HepG2 (cell line): ENCODE measurements around the gene NDUFS5. TPM values are rescaled to one million over a fixed set of nuclear protein-coding genes. Genes with fewer than 3 reads are reported as not detected.

ENCODE experiments used
- ATAC-seq: fragments of 200-7000 bp; cut with Tn5 transposase; 3 replicates; pipeline ENCODE4 v1.9.1; 2020; ENCODE audit warnings: mild to moderate bottlenecking, moderate library complexity
- BruUV-seq: library from RNA; stranded (reverse); fragments of 400-500 nt; replicated peaks from 2 replicates; lab custom pipeline; 2021; lab: Mats Ljungman, UMichigan
- CTCF ChIA-PET: fragments of 300-600 bp; formaldehyde crosslinking; extraction: SDS; loops from one replicate; lab custom pipeline; 2021; ENCODE audit warnings: low total read pairs, inconsistent platforms, low intra/inter-chr PET ratio; lab: Yijun Ruan, JAX
- POLR2A ChIA-PET: fragments of 350-600 bp; sonication (Branson Sonifier 250); formaldehyde crosslinking; loops from one replicate; lab custom pipeline; 2020; ENCODE audit warnings: antibody characterized with exemption, inconsistent platforms; lab: Yijun Ruan, JAX
- DNase-seq: peaks from one replicate; pipeline ENCODE4 v3.0.0-alpha.2; 2015; ENCODE audit warnings: low spot score
- FAIRE-seq: peaks from 3 replicates; lab custom pipeline; 2011; peaks lifted over from hg19 to GRCh38; lab: Jason Lieb, UNC
- H2AFZ ChIP-seq: one replicate; pipeline ENCODE4 v1.6.1; 2011; ENCODE audit warnings: low read length, inconsistent platforms
- H3K27ac ChIP-seq: fragments of 300-600 bp; 3 replicates; pipeline ENCODE4 v1.8.0; 2011; ENCODE audit warnings: mixed run types, mild to moderate bottlenecking, mixed read lengths, low read length, inconsistent platforms; ENCODE audit not compliant: insufficient read depth; ENCODE audit errors: extremely low read length
- H3K27me3 ChIP-seq, 2 experiments: fragments of 200-600 bp in 1 of 2; 2 replicates in 1 of 2; 3 replicates in 1 of 2; pipeline versions ENCODE4 v1.6.0 to v1.8.0; 2011; ENCODE audit warnings: low read length in 2 of 2, mild to moderate bottlenecking in 2 of 2, moderate library complexity in 2 of 2, inconsistent platforms in 1 of 2; ENCODE audit not compliant: insufficient read depth in 2 of 2, control insufficient read depth in 1 of 2
- H3K36me3 ChIP-seq, 2 experiments: fragments of 200-600 bp in 1 of 2; replicated peaks in 1 of 2; 2 replicates in 1 of 2; 3 replicates in 1 of 2; pipeline versions ENCODE4 v1.5.1 to v1.8.0; 2011; ENCODE audit warnings: low read length in 2 of 2, inconsistent platforms in 1 of 2; ENCODE audit not compliant: insufficient read depth in 2 of 2, control insufficient read depth in 1 of 2
- H3K4me1 ChIP-seq: 2 replicates; pipeline ENCODE4 v1.5.1; 2012; ENCODE audit warnings: low read length, inconsistent platforms; ENCODE audit not compliant: insufficient read depth
- H3K4me2 ChIP-seq: 2 replicates; pipeline ENCODE4 v1.6.0; 2011; ENCODE audit warnings: low read depth, low read length, inconsistent platforms
- H3K4me3 ChIP-seq, 3 experiments: fragments of 200-600 bp in 1 of 3; sonication (generic), shearing (Covaris generic) in 1 of 3; replicated peaks in 1 of 3; 2 replicates each; pipeline ENCODE4 v1.5.1; 2011 to 2016; ENCODE audit warnings: low read length in 3 of 3, inconsistent platforms in 2 of 3, low read depth in 2 of 3, mild to moderate bottlenecking in 2 of 3, control low read depth in 1 of 3, mixed read lengths in 1 of 3; ENCODE audit not compliant: insufficient read depth in 1 of 3
- H3K79me2 ChIP-seq: one replicate; pipeline ENCODE4 v1.6.1; 2011; ENCODE audit warnings: low read length, inconsistent platforms; ENCODE audit not compliant: insufficient read depth
- H3K9ac ChIP-seq: 2 replicates; pipeline ENCODE4 v1.6.0; 2011; ENCODE audit warnings: mild to moderate bottlenecking, low read depth, low read length, inconsistent platforms; ENCODE audit not compliant: insufficient read depth
- H3K9me3 ChIP-seq: 2 replicates; pipeline ENCODE4 v1.5.1; 2012; ENCODE audit warnings: mild to moderate bottlenecking, low read length
- H4K20me1 ChIP-seq: 2 replicates; pipeline ENCODE4 v1.6.0; 2011; ENCODE audit warnings: inconsistent platforms, mild to moderate bottlenecking, low read length, moderate library complexity; ENCODE audit not compliant: insufficient read depth
- FOXK1 ChIP-seq: sonication (generic); formaldehyde crosslinking; IDR thresholded peaks from 2 replicates; pipeline ENCODE4 v1.4.0; 2020; ENCODE audit warnings: low read depth, missing genetic modification reagents, borderline replicate concordance
- LCORL ChIP-seq, 2 experiments: fragments of 450-650 bp in 1 of 2; sonication (generic) in 1 of 2; formaldehyde crosslinking in 1 of 2; IDR thresholded peaks; 2 replicates each; pipeline versions ENCODE4 v1.5.0 to v1.6.1; 2017 to 2020; ENCODE audit warnings: antibody characterized with exemption in 1 of 2, missing genetic modification reagents in 1 of 2
- NR2F2 ChIP-seq: IDR thresholded peaks from 2 replicates; pipeline ENCODE4 v1.6.1; 2012; ENCODE audit warnings: low read depth, inconsistent platforms, borderline replicate concordance
- PHF8 ChIP-seq: sonication (generic); formaldehyde crosslinking; IDR thresholded peaks from 2 replicates; pipeline ENCODE4 v1.5.0; 2020; ENCODE audit warnings: missing genetic modification reagents
- RARA ChIP-seq: IDR thresholded peaks from 2 replicates; pipeline ENCODE4 v1.6.1; 2016; ENCODE audit warnings: missing genetic modification reagents, missing compliant biosample characterization
- TARDBP ChIP-seq: sonication (generic); formaldehyde crosslinking; IDR thresholded peaks from 2 replicates; pipeline ENCODE4 v1.8.0; 2022; ENCODE audit warnings: mild to moderate bottlenecking, missing genetic modification reagents
- ZBTB10 ChIP-seq: sonication (generic); formaldehyde crosslinking; IDR thresholded peaks from 2 replicates; pipeline ENCODE4 v1.4.0; 2020; ENCODE audit warnings: missing genetic modification reagents, borderline replicate concordance
- ZMYM3 ChIP-seq: sonication (generic); formaldehyde crosslinking; IDR thresholded peaks from 2 replicates; pipeline ENCODE4 v1.5.1; 2020; ENCODE audit warnings: mild to moderate bottlenecking, missing genetic modification reagents
- ZNF674 ChIP-seq: sonication (generic); formaldehyde crosslinking; IDR thresholded peaks from 2 replicates; pipeline ENCODE4 v1.5.0; 2020; ENCODE audit warnings: low read depth, mild to moderate bottlenecking, missing genetic modification reagents
- ZSCAN25 ChIP-seq: sonication (generic); formaldehyde crosslinking; IDR thresholded peaks from 2 replicates; pipeline ENCODE4 v1.8.0; 2022; ENCODE audit warnings: mild to moderate bottlenecking, missing genetic modification reagents
- ZSCAN5A ChIP-seq: sonication (generic); formaldehyde crosslinking; IDR thresholded peaks from 2 replicates; pipeline ENCODE4 v1.8.0; 2022; ENCODE audit warnings: mild to moderate bottlenecking, missing genetic modification reagents, borderline replicate concordance
- WGBS: methylation state at CpG from one replicate; pipeline ENCODE4 v1.1.6; 2017; ENCODE audit warnings: low lambda C conversion rate; 5-methylcytosine and 5-hydroxymethylcytosine counted together
- in situ Hi-C: cut with HindIII; loops from 2 replicates; pipeline ENCODE4 v1.10.0; 2017; ENCODE audit warnings: low pct_unique_long_range_greater_than_20kb; ENCODE audit not compliant: extremely low pct_ligation_motif_present
- intact Hi-C: fragments of 100-400 bp; cut with micrococcal nuclease; formaldehyde crosslinking; loops from one replicate; pipeline ENCODE4 v1.10.0; 2022; ENCODE audit not compliant: unreplicated experiment
- polyA plus RNA-seq, 8 experiments: library from polyadenylated mRNA; depleted of rRNA in 3 of 8; stranded (reverse) in 7 of 8; unstranded in 1 of 8; fragments of >200 nt; fragmentation: Illumina TruSeq in 4 of 8; extraction: Trizol in 4 of 8; gene quantifications; 2 replicates each; pipeline versions ENCODE4 v1.2.1 to v1.2.3, GENCODE V29; 2011 to 2016; ENCODE audit warnings: low read depth in 4 of 8, missing spikeins in 1 of 8, mixed read lengths in 1 of 8; ENCODE audit not compliant: insufficient read depth in 1 of 8
- total RNA-seq, 5 experiments: library from RNA; depleted of rRNA; stranded (reverse); fragments of >200 nt; fragmentation: Illumina TruSeq; extraction: Trizol; gene quantifications; 2 replicates each; pipeline ENCODE4 v1.2.3, GENCODE V29; 2016; ENCODE audit warnings: low read depth in 1 of 5
- TF ChIP-seq, protein P1 (sequence below): sonication (generic); formaldehyde crosslinking; IDR thresholded peaks from 2 replicates; pipeline ENCODE4 v1.5.1; 2020; ENCODE audit warnings: mild to moderate bottlenecking, moderate library complexity, missing genetic modification reagents
- TF ChIP-seq, protein P2 (sequence below): sonication (generic); formaldehyde crosslinking; IDR thresholded peaks from 2 replicates; pipeline ENCODE4 v1.8.1; 2023; ENCODE audit warnings: mild to moderate bottlenecking, moderate library complexity, missing genetic modification reagents
- TF ChIP-seq, protein P3 (sequence below): sonication (generic); formaldehyde crosslinking; IDR thresholded peaks from 2 replicates; pipeline ENCODE4 v1.4.0; 2020; ENCODE audit warnings: mild to moderate bottlenecking, missing genetic modification reagents

The NDUFS5 gene
- total and polyA plus RNA-seq, 2 of the 13 experiments (the other 11 are each of a cell fraction or from before 2014, with no cell fraction given), result 263 to 466 TPM

DNA sequence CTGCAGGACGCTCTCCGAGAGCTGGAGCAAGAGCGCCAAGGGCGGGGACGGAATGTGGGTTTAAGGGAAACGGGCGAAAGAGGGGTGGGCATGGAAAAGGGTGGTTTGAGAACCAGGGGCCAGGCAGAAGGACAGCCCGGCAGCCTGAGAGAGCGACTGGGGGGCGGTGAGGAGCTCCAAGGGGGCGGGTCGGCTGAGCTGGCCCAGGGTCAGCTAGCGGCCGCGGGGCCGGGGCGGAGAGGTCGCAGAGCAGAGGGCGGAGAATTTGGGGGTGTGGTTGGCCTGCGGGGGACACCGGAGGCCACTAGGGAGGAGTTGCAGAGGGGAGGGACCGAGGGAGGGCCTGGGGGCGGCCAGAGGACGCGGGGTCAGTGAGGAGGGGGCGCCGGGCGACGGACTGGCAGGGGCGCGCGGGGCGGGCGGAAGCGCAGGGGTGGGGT, 54.7 kb downstream of the NDUFS5 start:
- H3K4me1 ChIP-seq, result peaks cover 29% of the 10 kb centered on the region
- no peak for DNase-seq
- no peaks in the 10 kb centered on the region for H4K20me1 ChIP-seq
- no peaks in the 10 kb centered on the region for H3K9me3 ChIP-seq
- in situ Hi-C loops, result loop anchor here (25.0 kb wide), 1 partner anchor 456 kb away; no protein-coding TSS in a partner anchor
- ChIA-PET CTCF (no interaction called here), POLR2A (interaction anchor here (1.1 kb wide), 1 partner anchor 56 kb away, joined by 3 read pairs; no protein-coding TSS in a partner anchor)
- H3K4me3 ChIP-seq, result peak overlapping the region; percentile 63 to 74 (median 72)
- peak overlapping the region; percentile 81 for H3K4me2 ChIP-seq
- H3K9ac ChIP-seq, result peak overlapping the region; percentile 15; the same call in 1 of the 2 replicates
- no peaks in the 10 kb centered on the region for H3K36me3 ChIP-seq
- no peak overlapping the region for H2AFZ ChIP-seq
- under 1% methylated on average over 18 of the region's 35 CpGs for WGBS
- intact Hi-C loops, result no loop called here
- no peak overlapping the region for H3K27ac ChIP-seq
- H3K27me3 ChIP-seq, result peaks cover 0 to 19% of the 10 kb centered on the region in 2 experiments
- H3K79me2 ChIP-seq, result no peaks in the 10 kb centered on the region
- ATAC-seq, result peak; percentile 17
- no peak for FAIRE-seq
- BruUV-seq, result no TSS peak
- TF ChIP-seq RARA (CRISPR knock-in tag) (peak; percentile 23; the same call in 1 of the 2 replicates), ZSCAN5A (no peak), NR2F2 (0 out of 2 replicates have a peak, but pooled peaks have one; percentile 20), ZMYM3 (CRISPR knock-in tag) (peak; percentile 5; the same call in 1 of the 2 replicates), PHF8 (no peak), ZSCAN25 (peak; percentile 35; the same call in 1 of the 2 replicates), FOXK1 (CRISPR knock-in tag) (no peak), TARDBP (CRISPR knock-in tag) (0 out of 2 replicates have a peak, but pooled peaks have one; percentile 27), LCORL (IDR thresholded peaks at IDR 0.05) (no peak), LCORL (CRISPR knock-in tag; IDR thresholded peaks at IDR 0.05) (0 out of 2 replicates have a peak, but pooled peaks have one; percentile 34), ZBTB10 (peak; percentile 32; the same call in 1 of the 2 replicates), ZNF674 (CRISPR knock-in tag) (no peak)
- TF ChIP-seq, protein P1, sequence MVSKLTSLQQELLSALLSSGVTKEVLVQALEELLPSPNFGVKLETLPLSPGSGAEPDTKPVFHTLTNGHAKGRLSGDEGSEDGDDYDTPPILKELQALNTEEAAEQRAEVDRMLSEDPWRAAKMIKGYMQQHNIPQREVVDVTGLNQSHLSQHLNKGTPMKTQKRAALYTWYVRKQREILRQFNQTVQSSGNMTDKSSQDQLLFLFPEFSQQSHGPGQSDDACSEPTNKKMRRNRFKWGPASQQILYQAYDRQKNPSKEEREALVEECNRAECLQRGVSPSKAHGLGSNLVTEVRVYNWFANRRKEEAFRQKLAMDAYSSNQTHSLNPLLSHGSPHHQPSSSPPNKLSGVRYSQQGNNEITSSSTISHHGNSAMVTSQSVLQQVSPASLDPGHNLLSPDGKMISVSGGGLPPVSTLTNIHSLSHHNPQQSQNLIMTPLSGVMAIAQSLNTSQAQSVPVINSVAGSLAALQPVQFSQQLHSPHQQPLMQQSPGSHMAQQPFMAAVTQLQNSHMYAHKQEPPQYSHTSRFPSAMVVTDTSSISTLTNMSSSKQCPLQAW (CRISPR knock-in tag), result 0 out of 2 replicates have a peak, but pooled peaks have one; percentile 30
- TF ChIP-seq, protein P2, sequence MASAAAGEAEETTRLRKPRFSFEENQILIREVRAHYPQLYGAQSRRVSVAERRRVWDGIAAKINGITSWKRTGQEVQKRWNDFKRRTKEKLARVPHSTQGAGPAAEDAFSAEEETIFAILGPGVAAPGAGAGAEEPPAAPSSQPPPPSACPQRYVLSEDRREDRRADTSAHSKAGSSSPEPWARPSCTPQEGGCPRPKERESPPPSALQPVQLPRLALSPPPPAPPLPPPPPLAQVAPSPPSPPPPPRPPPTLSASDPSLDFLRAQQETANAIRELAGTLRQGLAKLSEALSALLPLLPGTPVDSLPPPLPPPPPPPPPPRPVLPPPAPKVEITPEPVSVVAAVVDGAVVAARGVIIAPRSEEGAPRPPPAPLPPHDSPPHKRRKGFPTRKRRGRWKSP (CRISPR knock-in tag), result 0 out of 2 replicates have a peak, but pooled peaks have one; percentile 35
- TF ChIP-seq, protein P3, sequence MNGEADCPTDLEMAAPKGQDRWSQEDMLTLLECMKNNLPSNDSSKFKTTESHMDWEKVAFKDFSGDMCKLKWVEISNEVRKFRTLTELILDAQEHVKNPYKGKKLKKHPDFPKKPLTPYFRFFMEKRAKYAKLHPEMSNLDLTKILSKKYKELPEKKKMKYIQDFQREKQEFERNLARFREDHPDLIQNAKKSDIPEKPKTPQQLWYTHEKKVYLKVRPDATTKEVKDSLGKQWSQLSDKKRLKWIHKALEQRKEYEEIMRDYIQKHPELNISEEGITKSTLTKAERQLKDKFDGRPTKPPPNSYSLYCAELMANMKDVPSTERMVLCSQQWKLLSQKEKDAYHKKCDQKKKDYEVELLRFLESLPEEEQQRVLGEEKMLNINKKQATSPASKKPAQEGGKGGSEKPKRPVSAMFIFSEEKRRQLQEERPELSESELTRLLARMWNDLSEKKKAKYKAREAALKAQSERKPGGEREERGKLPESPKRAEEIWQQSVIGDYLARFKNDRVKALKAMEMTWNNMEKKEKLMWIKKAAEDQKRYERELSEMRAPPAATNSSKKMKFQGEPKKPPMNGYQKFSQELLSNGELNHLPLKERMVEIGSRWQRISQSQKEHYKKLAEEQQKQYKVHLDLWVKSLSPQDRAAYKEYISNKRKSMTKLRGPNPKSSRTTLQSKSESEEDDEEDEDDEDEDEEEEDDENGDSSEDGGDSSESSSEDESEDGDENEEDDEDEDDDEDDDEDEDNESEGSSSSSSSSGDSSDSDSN (CRISPR knock-in tag), result peak; percentile 41; the same call in 1 of the 2 replicates
